HepG2 (cell line): ENCODE data around the gene SIT1. TPM values are rescaled to one million over a fixed set of nuclear protein-coding genes. Genes with fewer than 3 reads are reported as not detected.

Source experiments
- ATRX ChIP-seq: sonication (generic); formaldehyde crosslinking; IDR thresholded peaks from 2 replicates; pipeline ENCODE4 v1.4.0; 2020; ENCODE audit warnings: missing genetic modification reagents, borderline replicate concordance
- FIP1L1 ChIP-seq: fragments of 200-400 bp; formaldehyde crosslinking; IDR thresholded peaks from 2 replicates; pipeline ENCODE4 v1.6.1; 2018; ENCODE audit warnings: low read depth, mild to moderate bottlenecking, low read length, moderate library complexity, borderline replicate concordance; ENCODE audit not compliant: insufficient read depth
- FOXO4 ChIP-seq: sonication (generic); formaldehyde crosslinking; conservative IDR thresholded peaks from 2 replicates; pipeline ENCODE4 v1.8.1; 2023; ENCODE audit warnings: missing genetic modification reagents
- FUBP1 ChIP-seq: sonication (generic); formaldehyde crosslinking; IDR thresholded peaks from 2 replicates; pipeline ENCODE4 v1.5.1; 2020; ENCODE audit warnings: missing genetic modification reagents, mild to moderate bottlenecking, borderline replicate concordance
- GMEB1 ChIP-seq: sonication (generic); formaldehyde crosslinking; IDR thresholded peaks from 2 replicates; pipeline ENCODE4 v1.5.1; 2020; ENCODE audit warnings: missing genetic modification reagents, mild to moderate bottlenecking, borderline replicate concordance
- HES4 ChIP-seq: sonication (generic); formaldehyde crosslinking; IDR thresholded peaks from 2 replicates; pipeline ENCODE4 v1.9.0; 2021; ENCODE audit warnings: mild to moderate bottlenecking, missing genetic modification reagents, borderline replicate concordance
- HMGA1 ChIP-seq: sonication (generic); formaldehyde crosslinking; conservative IDR thresholded peaks from 2 replicates; pipeline ENCODE4 v1.4.0; 2020; ENCODE audit warnings: missing genetic modification reagents
- NCOA1 ChIP-seq: sonication (generic); formaldehyde crosslinking; IDR thresholded peaks from 2 replicates; pipeline ENCODE4 v1.9.0; 2021; ENCODE audit warnings: missing genetic modification reagents
- NFKB2 ChIP-seq: sonication (generic); formaldehyde crosslinking; IDR thresholded peaks from 2 replicates; pipeline ENCODE4 v1.4.0; 2020; ENCODE audit warnings: missing genetic modification reagents, borderline replicate concordance
- REL ChIP-seq: sonication (generic); formaldehyde crosslinking; conservative IDR thresholded peaks from 2 replicates; pipeline ENCODE4 v1.8.0; 2022; ENCODE audit warnings: mild to moderate bottlenecking, missing genetic modification reagents, moderate library complexity
- SIX1 ChIP-seq: sonication (generic); formaldehyde crosslinking; IDR thresholded peaks from 2 replicates; pipeline ENCODE4 v1.4.0; 2020; ENCODE audit warnings: missing genetic modification reagents, borderline replicate concordance
- SMARCC2 ChIP-seq: fragments of 450-650 bp; IDR thresholded peaks from 2 replicates; pipeline ENCODE4 v1.6.1; 2017; ENCODE audit warnings: antibody characterized with exemption, mild to moderate bottlenecking
- SP2 ChIP-seq: sonication (generic); formaldehyde crosslinking; IDR thresholded peaks from 2 replicates; pipeline ENCODE4 v1.5.1; 2020; ENCODE audit warnings: mild to moderate bottlenecking, missing genetic modification reagents
- SRSF1 ChIP-seq: fragments of 200-400 bp; formaldehyde crosslinking; optimal IDR thresholded peaks from 2 replicates; pipeline ENCODE3; 2017; ENCODE audit warnings: mild to moderate bottlenecking, low read depth, low read length, moderate library complexity
- ZBTB7B ChIP-seq: sonication (generic); formaldehyde crosslinking; IDR thresholded peaks from 2 replicates; pipeline ENCODE4 v1.4.0; 2020; ENCODE audit warnings: missing genetic modification reagents
- ZHX1 ChIP-seq: sonication (generic); formaldehyde crosslinking; IDR thresholded peaks from 2 replicates; pipeline ENCODE4 v1.8.1; 2022; ENCODE audit warnings: low read depth, mild to moderate bottlenecking, missing genetic modification reagents
- ZNF331 ChIP-seq: sonication (generic); formaldehyde crosslinking; IDR thresholded peaks from 2 replicates; pipeline ENCODE4 v1.4.0; 2020; ENCODE audit warnings: missing genetic modification reagents
- ZNF333 ChIP-seq: sonication (generic); formaldehyde crosslinking; IDR thresholded peaks from 2 replicates; pipeline ENCODE4 v1.4.0; 2020; ENCODE audit warnings: mild to moderate bottlenecking, missing genetic modification reagents, borderline replicate concordance
- ZNF496 ChIP-seq: sonication (generic); formaldehyde crosslinking; IDR thresholded peaks from 2 replicates; pipeline ENCODE4 v1.8.1; 2023; ENCODE audit warnings: mild to moderate bottlenecking, moderate library complexity, missing genetic modification reagents; ENCODE audit not compliant: insufficient replicate concordance
- ZNF547 ChIP-seq: sonication (generic); formaldehyde crosslinking; IDR thresholded peaks from 2 replicates; pipeline ENCODE4 v1.5.1; 2020; ENCODE audit warnings: mild to moderate bottlenecking, missing genetic modification reagents
- polyA plus RNA-seq, 8 experiments: library from polyadenylated mRNA; depleted of rRNA in 3 of 8; stranded (reverse) in 7 of 8; unstranded in 1 of 8; fragments of >200 nt; fragmentation: Illumina TruSeq in 4 of 8; extraction: Trizol in 4 of 8; gene quantifications; 2 replicates each; pipeline versions ENCODE4 v1.2.1 to v1.2.3, GENCODE V29; 2011 to 2016; ENCODE audit warnings: low read depth in 4 of 8, missing spikeins in 1 of 8, mixed read lengths in 1 of 8; ENCODE audit not compliant: insufficient read depth in 1 of 8
- total RNA-seq, 5 experiments: library from RNA; depleted of rRNA; stranded (reverse); fragments of >200 nt; fragmentation: Illumina TruSeq; extraction: Trizol; gene quantifications; 2 replicates each; pipeline ENCODE4 v1.2.3, GENCODE V29; 2016; ENCODE audit warnings: low read depth in 1 of 5

SIT1 gene
- total and polyA plus RNA-seq, 2 of the 13 experiments (the other 11 are each of a cell fraction or from before 2014, with no cell fraction given): 0.09 to 6.7 TPM

DNA sequence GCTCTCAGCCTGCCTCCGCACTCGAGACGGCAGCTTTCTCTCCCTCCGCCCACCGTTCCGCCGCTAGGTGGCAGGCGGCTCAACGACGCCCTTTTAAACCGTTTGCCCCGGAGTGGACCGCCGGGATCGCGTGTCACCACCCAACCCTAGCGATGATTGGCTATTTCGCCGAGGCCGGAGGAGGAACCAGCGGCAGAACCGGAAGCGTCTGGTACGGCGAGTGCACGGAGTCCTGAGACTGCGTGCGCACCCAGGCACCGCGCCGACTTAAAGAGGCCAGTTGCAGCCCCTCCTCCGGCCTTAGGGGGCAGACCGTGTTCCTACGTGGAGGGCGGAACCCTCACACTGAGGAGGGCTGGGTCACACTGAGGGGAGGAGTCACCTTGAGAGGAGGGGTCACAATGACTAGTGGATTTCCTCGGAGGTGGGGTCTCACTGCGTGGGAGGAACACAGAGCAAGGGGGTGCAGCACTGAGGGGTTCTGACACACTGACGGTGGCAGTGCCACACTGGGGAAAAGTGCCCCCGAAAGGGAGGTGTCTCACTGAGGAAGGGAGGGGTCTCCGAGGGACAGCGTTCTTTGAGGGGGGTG, 46.6 kb downstream of the SIT1 start (continued):
- TF ChIP-seq ZNF547 (CRISPR knock-in tag): 0 out of 2 replicates have a peak, but pooled peaks have one; percentile 38
- no peak for TF ChIP-seq ZNF496
- no peak for TF ChIP-seq SIX1
- TF ChIP-seq REL: no peak
- no peak; the same call in 1 of the 2 replicates for TF ChIP-seq HES4 (CRISPR knock-in tag)
- peak; percentile 83 for TF ChIP-seq SP2 (CRISPR knock-in tag)
- 0 out of 2 replicates have a peak, but pooled peaks have one; percentile 28 for TF ChIP-seq ZNF333 (CRISPR knock-in tag)
- 0 out of 2 replicates have a peak, but pooled peaks have one; percentile 56 for TF ChIP-seq FIP1L1
- TF ChIP-seq FOXO4 (CRISPR knock-in tag): no peak
- no peak for TF ChIP-seq HMGA1 (CRISPR knock-in tag)
- peak; percentile 62; the same call in 1 of the 2 replicates for TF ChIP-seq ZNF331 (CRISPR knock-in tag)
- no peak for TF ChIP-seq ZHX1 (CRISPR knock-in tag)
- no peak for TF ChIP-seq ATRX
- no peak for TF ChIP-seq NCOA1 (CRISPR knock-in tag)
- peak; percentile 91 for TF ChIP-seq GMEB1 (CRISPR knock-in tag)
- TF ChIP-seq SRSF1: no peak
- TF ChIP-seq NFKB2 (CRISPR knock-in tag): peak; percentile 44; the same call in 1 of the 2 replicates
- peak; percentile 64; the same call in 1 of the 2 replicates for TF ChIP-seq ZBTB7B (CRISPR knock-in tag)
- no peak for TF ChIP-seq SMARCC2
- TF ChIP-seq FUBP1: no peak
